Body of pancreas (tissue), 4 donors: Measurements from ENCODE around the gene MYMX. TPM values are rescaled to one million over a fixed set of nuclear protein-coding genes. Genes with fewer than 3 reads are reported as not detected.
A peak's percentile ranks its signal among the peaks of the same experiment; 100 is the strongest.

Experiments
- ATAC-seq: fragments of 150-250 bp; one replicate; pipeline ENCODE4 v1.9.1; 2016
- DNase-seq, 4 donors: peaks; one replicate each; pipeline ENCODE4 v3.0.0-alpha.2; 2019
- H3K27ac ChIP-seq, 4 donors: fragments of 200-600 bp; sonication (generic); 1 replicate in 3 of 4; 2 replicates in 1 of 4; pipeline versions ENCODE4 v1.5.1 to v1.6.1; 2016 to 2019; ENCODE audit warnings: mild to moderate bottlenecking in 1 of 4, mixed read lengths in 1 of 4, moderate library complexity in 1 of 4
- H3K27me3 ChIP-seq, 2 donors: fragments of 200-600 bp; sonication (generic); one replicate each; pipeline ENCODE4 v1.6.0; 2016; ENCODE audit warnings: mild to moderate bottlenecking in 1 of 2
- H3K36me3 ChIP-seq, 2 donors: fragments of 200-600 bp; sonication (generic); replicated peaks in 1 of 2; 2 replicates each; pipeline ENCODE4 v1.5.1; 2016; ENCODE audit warnings: low read depth in 2 of 2; ENCODE audit not compliant: insufficient read depth in 1 of 2
- H3K4me1 ChIP-seq: fragments of 200-600 bp; sonication (generic); one replicate; pipeline ENCODE4 v1.6.0; 2016
- H3K4me3 ChIP-seq, 2 donors: fragments of 200-600 bp; sonication (generic); 1 replicate in 1 of 2; 2 replicates in 1 of 2; pipeline ENCODE4 v1.5.1; 2016 to 2019
- H3K9me3 ChIP-seq, 3 donors: fragments of 200-600 bp; sonication (generic); 1 replicate in 2 of 3; 2 replicates in 1 of 3; pipeline ENCODE4 v1.5.1; 2016
- CTCF ChIP-seq, 7 experiments: fragments of 450-650 bp in 4 of 7; fragments of 200-600 bp in 3 of 7; sonication (generic) in 3 of 7; IDR thresholded peaks; one replicate each; pipeline ENCODE4 v1.5.1; 2016 to 2019; ENCODE audit warnings: antibody characterized with exemption in 7 of 7
- POLR2A ChIP-seq, 3 donors: fragments of 450-650 bp; IDR thresholded peaks; one replicate each; pipeline ENCODE4 v1.6.1; 2016; ENCODE audit warnings: antibody characterized with exemption in 3 of 3, mild to moderate bottlenecking in 2 of 3
- WGBS, 2 donors: methylation state at CpG; one replicate each; pipeline ENCODE4 v1.1.5; 2017; 5-methylcytosine and 5-hydroxymethylcytosine counted together
- intact Hi-C: fragments of 100-400 bp; cut with DNase I; formaldehyde crosslinking; loops from one replicate; pipeline ENCODE4 v1.15.1; 2023
- microRNA counts, 2 donors: library from miRNA; unstranded; fragments of <30 nt; microRNA quantifications; one replicate each; lab custom pipeline; 2017
- small RNA-seq: library from RNA; depleted of rRNA; stranded (forward); fragments of <200 nt; gene quantifications from one replicate; pipeline ENCODE3, GENCODE V24; 2016
- total RNA-seq, 2 donors: library from RNA; depleted of rRNA; stranded (reverse); fragments of >200 nt; gene quantifications; one replicate each; pipeline ENCODE4 v1.1.0, GENCODE V29; 2016

Gene MYMX
- total RNA-seq, 2 donors from 2014 or later: 4.2 TPM; not detected in 1

GRCh38 chr6:44265007-44265721 is 48.4 kb downstream of the MYMX start, which contains the start of gene NFKBIE:
NFKBIE (minus strand) TSS chr6:44265551; CDS start chr6:44265346, 205 bp downstream.
- peaks cover 0 to 4% of the 10 kb centered on the region in 2 donors for H3K27me3 ChIP-seq
- ATAC-seq (peak; percentile 86), DNase-seq (peak; percentile 95 to 99 (median 97))
- H3K4me1 ChIP-seq: peaks cover 34% of the 10 kb centered on the region
- no peaks in the 10 kb centered on the region for H3K36me3 ChIP-seq
- intact Hi-C loops: no loop called here
- H3K9me3 ChIP-seq: no peaks in the 10 kb centered on the region
- 0% methylated on average over 26 to 71 of the region's 72 CpGs for WGBS, 2 donors
- TF ChIP-seq CTCF (IDR thresholded peaks at IDR 0.05) (peak in 4 of 7 experiments; percentile 4 to 34 (median 30)), POLR2A (IDR thresholded peaks at IDR 0.05) (peak; percentile 74 to 87 (median 86))
- H3K27ac ChIP-seq: peak within 1 kb of the TSS; percentile 42 to 90 (median 85)
- peak within 1 kb of the TSS; percentile 28 to 79 for H3K4me3 ChIP-seq

GRCh38 chr6:44265722-44266233 is 49.1 kb downstream of the MYMX start:
- H3K27ac ChIP-seq: peak overlapping the region in 3 of 4 donors; percentile 83 to 90 (median 87)
- TF ChIP-seq POLR2A (IDR thresholded peaks at IDR 0.05): no peak
- TF ChIP-seq CTCF (IDR thresholded peaks at IDR 0.05): no peak
- DNase-seq: no peak

GRCh38 chr6:44266347-44266746 is 49.6 kb downstream of the MYMX start:
- intact Hi-C loops: no loop called here
- H3K4me1 ChIP-seq: peaks cover 34% of the 10 kb centered on the region
- no peak overlapping the region for H3K4me3 ChIP-seq
- WGBS, 2 donors: 51 to 61% methylated on average over 3 of the region's 3 CpGs
- H3K36me3 ChIP-seq: no peaks in the 10 kb centered on the region
- no peaks in the 10 kb centered on the region for H3K9me3 ChIP-seq
- TF ChIP-seq CTCF (IDR thresholded peaks at IDR 0.05) (no peak), POLR2A (IDR thresholded peaks at IDR 0.05) (no peak)
- ATAC-seq (no peak), DNase-seq (no peak)
- H3K27me3 ChIP-seq: peaks cover 0 to 4% of the 10 kb centered on the region in 2 donors
- H3K27ac ChIP-seq: no peak overlapping the region

More at GRCh38 chr6:44265722-44266233, 49.1 kb downstream of the MYMX start:
- no peak for ATAC-seq
- H3K4me3 ChIP-seq: no peak overlapping the region
- H3K9me3 ChIP-seq: no peaks in the 10 kb centered on the region
- H3K27me3 ChIP-seq: peaks cover 0 to 4% of the 10 kb centered on the region in 2 donors
- peaks cover 34% of the 10 kb centered on the region for H3K4me1 ChIP-seq
- WGBS, 2 donors: 61 to 62% methylated on average over 17 of the region's 17 CpGs
- no peaks in the 10 kb centered on the region for H3K36me3 ChIP-seq
- intact Hi-C loops: no loop called here

- WGBS, 2 donors: 59 to 63% methylated on average over 10 of the region's 10 CpGs
- ATAC-seq: no peak
- Histone ChIP-seq H3K27ac (no peak overlapping the region), H3K36me3 (no peaks in the 10 kb centered on the region), H3K9me3 (no peaks in the 10 kb centered on the region), H3K4me1 (peaks cover 26% of the 10 kb centered on the region), H3K27me3 (peaks cover 0 to 4% of the 10 kb centered on the region in 2 donors), H3K4me3 (no peak overlapping the region)
- no peak for DNase-seq
- TF ChIP-seq POLR2A (IDR thresholded peaks at IDR 0.05) (no peak), CTCF (IDR thresholded peaks at IDR 0.05) (no peak)
- intact Hi-C loops: no loop called here
Measured at GRCh38 chr6:44267252-44267651, 50.5 kb downstream of the MYMX start.

MicroRNAs encoded within 50 kb of the gene (microRNA counts, 767-probe panel; counts per million panel counts)
- microRNA hsa-miR-4647 (lab: Ali Mortazavi, UCI): 0 to 736 counts per million in 2 donors

Small RNA genes within 50 kb of the gene (small RNA-seq; reads per million reads assigned to genes)
- gene RN7SL811P: not detected

Other genes starting within 250 kb of the MYMX start
- gene MRPL14, start 89.5 kb upstream of the MYMX start, total RNA-seq: 10 to 100 TPM; 14.8 to 20.8 TPM
- gene TMEM63B, start 89.4 kb upstream of the MYMX start, total RNA-seq: 10 to 100 TPM in 1 of 2 donors, 1 to 10 TPM in 1; 7.6 to 11.9 TPM
- under 1 TPM in 1 of 2 donors, not detected in 1; 0.66 TPM for gene CAPN11, start 58.1 kb upstream of the MYMX start, total RNA-seq
- 10 to 100 TPM; 44.8 to 90.3 TPM for gene SLC29A1, start 6.7 kb downstream of the MYMX start, total RNA-seq
- gene HSP90AB1, start 30.2 kb downstream of the MYMX start, total RNA-seq: 100 to 1,000 TPM; 269 to 441 TPM
- gene SLC35B2, start 40.6 kb downstream of the MYMX start, total RNA-seq: 10 to 100 TPM; 31.1 to 33.9 TPM
- 10 to 100 TPM; 18.9 to 68.6 TPM for gene NFKBIE, start 48.6 kb downstream of the MYMX start, total RNA-seq
- under 1 TPM; under 0.01 to 0.66 TPM for gene TMEM151B, start 53.5 kb downstream of the MYMX start, total RNA-seq
- gene AARS2, start 96.4 kb downstream of the MYMX start, total RNA-seq: 10 to 100 TPM in 1 of 2 donors, 1 to 10 TPM in 1; 9.6 to 17.8 TPM
- not detected for gene SPATS1, start 125.7 kb downstream of the MYMX start, total RNA-seq
- 10 to 100 TPM; 10.2 to 11.2 TPM for gene CDC5L, start 170.8 kb downstream of the MYMX start, total RNA-seq